Panc1 (cell line): ENCODE data around the gene CLSTN2.

ENCODE experiments used
- CTCF ChIP-seq: fragments of 450-650 bp; IDR thresholded peaks from 2 replicates; pipeline ENCODE4 v1.5.1; 2017; ENCODE audit warnings: mild to moderate bottlenecking
- POLR2AphosphoS5 ChIP-seq: IDR thresholded peaks from 2 replicates; pipeline ENCODE4 v1.6.1; 2012; ENCODE audit warnings: mild to moderate bottlenecking, low read depth, low read length, moderate library complexity
- REST ChIP-seq, 2 experiments: IDR thresholded peaks; 2 replicates each; pipeline ENCODE4 v1.6.1; 2011 to 2012; ENCODE audit warnings: low read depth in 2 of 2, control low read depth in 1 of 2, low read length in 1 of 2, mild to moderate bottlenecking in 1 of 2, moderate library complexity in 1 of 2; ENCODE audit not compliant: insufficient read depth in 1 of 2

GRCh38 chr3:140238646-140239314 is 303.8 kb downstream of the CLSTN2 start:
- TF ChIP-seq REST (IDR thresholded peaks at IDR 0.05; ENCODE audit: insufficient read depth in 1 of 2, low read depth in 2 of 2, low read length in 1 of 2) (no peak), CTCF (no peak), POLR2AphosphoS5 (no peak)
